ENCODE results near the gene SLC9A8. TPM values are rescaled to one million over a fixed set of nuclear protein-coding genes. Genes with fewer than 3 reads are reported as not detected.

SLC9A8 gene
- total RNA-seq, 2 experiments from 2014 or later, result 22.0 to 30.3 TPM

GRCh38 chr20:49909499-49910339, 97.1 kb downstream of the SLC9A8 start:
- H3K4me3 ChIP-seq (ENCODE audit: low read depth, low read length, poor library complexity, severe bottlenecking), result no peak overlapping the region
- H3K36me3 ChIP-seq (ENCODE audit: insufficient read depth, low read length), result peaks cover 48% of the 10 kb centered on the region
- H2AFZ ChIP-seq (ENCODE audit: low read length), result no peak overlapping the region
- peaks cover 4% of the 10 kb centered on the region; the same call in 1 of the 2 replicates for H4K20me1 ChIP-seq (ENCODE audit: insufficient read depth, low read length)
- H3K27ac ChIP-seq (ENCODE audit: low read depth, low read length, poor library complexity, severe bottlenecking), result no peak overlapping the region
- no peaks in the 10 kb centered on the region for H3K9me3 ChIP-seq (ENCODE audit: low read length)
- intact Hi-C loops (cut with micrococcal nuclease; ENCODE audit: unreplicated experiment), result no loop called here
- no peak for TF ChIP-seq EZH2phosphoT487 (IDR thresholded peaks at IDR 0.05; ENCODE audit: borderline replicate concordance, low read depth, low read length)
- TF ChIP-seq, protein P1, sequence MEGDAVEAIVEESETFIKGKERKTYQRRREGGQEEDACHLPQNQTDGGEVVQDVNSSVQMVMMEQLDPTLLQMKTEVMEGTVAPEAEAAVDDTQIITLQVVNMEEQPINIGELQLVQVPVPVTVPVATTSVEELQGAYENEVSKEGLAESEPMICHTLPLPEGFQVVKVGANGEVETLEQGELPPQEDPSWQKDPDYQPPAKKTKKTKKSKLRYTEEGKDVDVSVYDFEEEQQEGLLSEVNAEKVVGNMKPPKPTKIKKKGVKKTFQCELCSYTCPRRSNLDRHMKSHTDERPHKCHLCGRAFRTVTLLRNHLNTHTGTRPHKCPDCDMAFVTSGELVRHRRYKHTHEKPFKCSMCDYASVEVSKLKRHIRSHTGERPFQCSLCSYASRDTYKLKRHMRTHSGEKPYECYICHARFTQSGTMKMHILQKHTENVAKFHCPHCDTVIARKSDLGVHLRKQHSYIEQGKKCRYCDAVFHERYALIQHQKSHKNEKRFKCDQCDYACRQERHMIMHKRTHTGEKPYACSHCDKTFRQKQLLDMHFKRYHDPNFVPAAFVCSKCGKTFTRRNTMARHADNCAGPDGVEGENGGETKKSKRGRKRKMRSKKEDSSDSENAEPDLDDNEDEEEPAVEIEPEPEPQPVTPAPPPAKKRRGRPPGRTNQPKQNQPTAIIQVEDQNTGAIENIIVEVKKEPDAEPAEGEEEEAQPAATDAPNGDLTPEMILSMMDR (conservative IDR thresholded peaks at IDR 0.05; ENCODE audit: low read length), result peak; percentile 55; the same call in 1 of the 2 replicates
- no TSS peak for BruUV-seq (replicated peaks)
- H3K4me1 ChIP-seq (ENCODE audit: insufficient read depth, low read length, poor library complexity, severe bottlenecking), result peaks cover 12% of the 10 kb centered on the region
- peaks cover 32% of the 10 kb centered on the region for H3K79me2 ChIP-seq (ENCODE audit: insufficient read depth, low read depth, low read length)
- no peak overlapping the region for H3K4me2 ChIP-seq (ENCODE audit: low read length)
- no peaks in the 10 kb centered on the region for H3K9me2 ChIP-seq (ENCODE audit: insufficient read depth, low read length)
- POLR2A ChIA-PET, result interaction anchor here (0.6 kb wide), 1 partner anchor 174 kb away, joined by 3 read pairs; no protein-coding TSS in a partner anchor
- DNase-seq (ENCODE audit: low spot score), result no peak
- CTCF ChIA-PET (ENCODE audit: unreplicated experiment), result no interaction called here

- BruUV-seq (replicated peaks), result no TSS peak
- Histone ChIP-seq H3K4me3 (ENCODE audit: low read depth, low read length, poor library complexity, severe bottlenecking) (no peak overlapping the region), H3K36me3 (ENCODE audit: insufficient read depth, low read length) (peaks cover 42% of the 10 kb centered on the region), H3K4me1 (ENCODE audit: insufficient read depth, low read length, poor library complexity, severe bottlenecking) (peaks cover 12% of the 10 kb centered on the region), H3K4me2 (ENCODE audit: low read length) (no peak overlapping the region), H3K9me2 (ENCODE audit: insufficient read depth, low read length) (no peaks in the 10 kb centered on the region), H3K9me3 (ENCODE audit: low read length) (no peaks in the 10 kb centered on the region), H4K20me1 (ENCODE audit: insufficient read depth, low read length) (peaks cover 4% of the 10 kb centered on the region; the same call in 1 of the 2 replicates), H3K79me2 (ENCODE audit: insufficient read depth, low read depth, low read length) (peaks cover 36% of the 10 kb centered on the region), H3K27ac (ENCODE audit: low read depth, low read length, poor library complexity, severe bottlenecking) (no peak overlapping the region), H2AFZ (ENCODE audit: low read length) (no peak overlapping the region)
- intact Hi-C loops (cut with micrococcal nuclease; ENCODE audit: unreplicated experiment), result no loop called here
- no peak for TF ChIP-seq EZH2phosphoT487 (IDR thresholded peaks at IDR 0.05; ENCODE audit: borderline replicate concordance, low read depth, low read length)
- TF ChIP-seq, protein P1 (conservative IDR thresholded peaks at IDR 0.05; ENCODE audit: low read length), result no peak
- DNase-seq (ENCODE audit: low spot score), result no peak
- CTCF ChIA-PET (ENCODE audit: unreplicated experiment), result no interaction called here
- POLR2A ChIA-PET, result no interaction called here
These were observed 97.7 kb downstream of the SLC9A8 start for GRCh38 chr20:49910340-49910706.

Data from OCI-LY7 (cell line).